Measurements from ENCODE around the gene CTSH.
"Not testable (repeated sequence)": the region's sequence is repeated elsewhere in the genome, so short reads cannot be mapped to it uniquely, and the experiment has no call there.

CTSH gene

DNA sequence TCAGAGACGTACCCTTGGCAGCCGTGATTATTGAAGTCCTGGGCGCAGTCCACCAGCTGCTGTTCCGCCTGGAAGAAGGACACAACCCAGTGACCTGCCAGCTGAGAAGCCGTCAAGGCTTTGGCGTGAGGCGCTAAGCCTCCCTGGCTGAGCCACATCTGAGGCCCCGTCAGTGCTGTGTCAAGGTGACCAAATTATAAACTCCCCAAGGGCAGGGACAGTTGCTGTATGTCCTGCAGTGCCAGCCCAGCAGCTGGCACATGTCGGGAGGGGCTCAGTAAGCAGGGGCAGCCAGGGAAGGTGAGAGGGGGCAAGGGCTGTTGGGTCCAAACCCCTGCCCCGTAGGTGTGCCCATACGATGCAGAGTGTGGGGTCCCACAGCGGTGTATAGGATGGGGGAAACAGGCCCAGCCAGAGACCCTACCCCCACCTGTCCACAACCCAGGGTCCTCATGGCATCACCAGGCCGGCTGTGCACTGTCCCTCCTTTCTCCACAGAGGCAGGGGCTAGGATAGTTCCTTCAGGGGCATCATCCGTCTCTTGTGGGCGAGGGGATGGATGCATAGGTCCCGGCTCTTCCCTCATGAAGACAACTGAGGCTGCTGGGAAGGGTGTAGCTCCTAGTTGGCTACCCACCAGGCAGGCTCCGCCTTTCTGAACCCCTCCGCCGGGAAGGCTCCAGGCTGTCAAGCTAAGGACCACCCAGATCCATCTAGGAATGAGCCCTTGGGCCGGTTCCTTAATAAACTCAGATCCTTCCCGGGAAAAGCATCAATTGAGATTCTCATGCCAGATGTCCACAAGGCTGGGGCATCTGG, 13.2 kb downstream of the CTSH start:
- Histone ChIP-seq H3K36me3 (ENCODE audit: control insufficient read depth in 4 of 4, insufficient read depth in 4 of 4, low read length in 3 of 4) (peaks cover 0 to 5% (median under 1%) of the 10 kb centered on the region in 4 experiments), H3K9me3 (ENCODE audit: control extremely low read depth in 1 of 5, control insufficient read depth in 4 of 5, insufficient read depth in 2 of 5, low read depth in 1 of 5, low read length in 4 of 5) (no peaks in the 10 kb centered on the region), H3K27me3 (replicated peaks in 2 of 5; ENCODE audit: control insufficient read depth in 4 of 5, insufficient read depth in 5 of 5, low read length in 4 of 5) (no peaks in the 10 kb centered on the region), H3K4me1 (ENCODE audit: control extremely low read depth in 1 of 4, control insufficient read depth in 4 of 4, insufficient read depth in 4 of 4, low read length in 3 of 4) (peaks cover 0 to 6% (median 0%) of the 10 kb centered on the region in 4 experiments), H3K4me3 (ENCODE audit: control insufficient read depth in 1 of 7, extremely low read depth in 1 of 7, insufficient read depth in 4 of 7, low read depth in 2 of 7, low read length in 6 of 7) (no peak overlapping the region), H3K27ac (ENCODE audit: insufficient read depth in 1 of 2, low read depth in 1 of 2, low read length in 2 of 2, poor library complexity in 1 of 2, severe bottlenecking in 2 of 2) (no peak overlapping the region)
- POLR2A ChIA-PET, result no interaction called here
- no peak for DNase-seq
- CTCF ChIA-PET, result no interaction called here
- WGBS (ENCODE audit: insufficient coverage), result 97% methylated on average over 17 of the region's 21 CpGs

- ChIA-PET POLR2A (no interaction called here), CTCF (no interaction called here)
- H3K36me3 ChIP-seq (ENCODE audit: control insufficient read depth in 4 of 4, insufficient read depth in 4 of 4, low read length in 3 of 4), result peaks cover 2 to 10% (median 6%) of the 10 kb centered on the region in 4 experiments
- no peak for DNase-seq
- WGBS (ENCODE audit: insufficient coverage), result 92% methylated on average over 6 of the region's 11 CpGs
- no peaks in the 10 kb centered on the region for H3K27me3 ChIP-seq (replicated peaks in 2 of 5; ENCODE audit: control insufficient read depth in 4 of 5, insufficient read depth in 5 of 5, low read length in 4 of 5)
- peaks cover 0 to 6% (median 0%) of the 10 kb centered on the region in 4 experiments for H3K4me1 ChIP-seq (ENCODE audit: control extremely low read depth in 1 of 4, control insufficient read depth in 4 of 4, insufficient read depth in 4 of 4, low read length in 3 of 4)
- H3K9me3 ChIP-seq (ENCODE audit: control extremely low read depth in 1 of 5, control insufficient read depth in 4 of 5, insufficient read depth in 2 of 5, low read depth in 1 of 5, low read length in 4 of 5), result no peaks in the 10 kb centered on the region
- H3K27ac ChIP-seq (ENCODE audit: insufficient read depth in 1 of 2, low read depth in 1 of 2, low read length in 2 of 2, poor library complexity in 1 of 2, severe bottlenecking in 2 of 2), result no peak overlapping the region
- H3K4me3 ChIP-seq (ENCODE audit: control insufficient read depth in 1 of 7, extremely low read depth in 1 of 7, insufficient read depth in 4 of 7, low read depth in 2 of 7, low read length in 6 of 7), result no peak overlapping the region
Observed at GRCh38 chr15:78930577-78931388, 14.1 kb downstream of the CTSH start.

DNA sequence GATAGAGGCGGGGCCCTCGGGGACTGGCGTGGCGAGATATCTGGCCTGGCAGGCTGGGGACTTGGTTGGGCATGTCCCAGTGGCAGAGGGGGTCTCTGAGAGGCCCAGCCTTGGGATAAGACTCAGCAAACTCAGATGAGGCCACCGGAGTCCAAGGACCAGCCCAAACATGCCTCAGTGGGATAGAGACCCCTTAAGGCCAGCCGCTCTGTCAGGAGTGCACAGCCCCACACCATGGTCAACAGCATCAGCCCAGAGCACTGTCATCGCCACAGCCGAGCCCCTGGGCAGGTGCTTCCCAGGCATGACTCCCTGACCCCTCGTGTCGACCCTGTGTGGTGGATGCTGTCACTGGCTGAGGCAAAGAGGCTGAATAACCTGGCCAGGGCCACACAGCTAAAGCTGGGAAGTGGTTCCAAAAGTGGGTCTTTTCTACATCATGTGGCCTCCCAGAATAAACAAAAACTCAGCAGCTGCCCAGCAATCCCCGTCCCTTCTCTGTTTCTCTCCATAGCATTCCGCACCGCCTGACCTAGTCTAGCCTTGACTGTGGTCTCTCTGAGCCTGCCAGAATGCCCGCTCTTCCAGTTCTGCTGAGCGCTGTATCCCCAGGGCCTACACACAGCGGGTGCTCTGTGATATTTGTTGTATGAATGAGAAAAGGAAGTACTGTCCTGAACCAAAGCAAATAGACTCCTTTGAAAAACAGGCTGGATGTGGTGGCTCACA, 15.1 kb downstream of the CTSH start:
- Histone ChIP-seq H3K36me3 (ENCODE audit: control insufficient read depth in 4 of 4, insufficient read depth in 4 of 4, low read length in 3 of 4) (peaks cover 2 to 16% (median 9%) of the 10 kb centered on the region in 4 experiments), H3K4me3 (ENCODE audit: control insufficient read depth in 1 of 7, extremely low read depth in 1 of 7, insufficient read depth in 4 of 7, low read depth in 2 of 7, low read length in 6 of 7) (no peak overlapping the region), H3K27me3 (replicated peaks in 2 of 5; ENCODE audit: control insufficient read depth in 4 of 5, insufficient read depth in 5 of 5, low read length in 4 of 5) (no peaks in the 10 kb centered on the region), H3K4me1 (ENCODE audit: control extremely low read depth in 1 of 4, control insufficient read depth in 4 of 4, insufficient read depth in 4 of 4, low read length in 3 of 4) (peaks cover 0 to 3% (median 0%) of the 10 kb centered on the region in 4 experiments), H3K27ac (ENCODE audit: insufficient read depth in 1 of 2, low read depth in 1 of 2, low read length in 2 of 2, poor library complexity in 1 of 2, severe bottlenecking in 2 of 2) (no peak overlapping the region), H3K9me3 (ENCODE audit: control extremely low read depth in 1 of 5, control insufficient read depth in 4 of 5, insufficient read depth in 2 of 5, low read depth in 1 of 5, low read length in 4 of 5) (no peaks in the 10 kb centered on the region)
- no peak for DNase-seq
- ChIA-PET CTCF (no interaction called here), POLR2A (no interaction called here)
- 100% methylated on average over 10 of the region's 16 CpGs for WGBS (ENCODE audit: insufficient coverage)

DNA sequence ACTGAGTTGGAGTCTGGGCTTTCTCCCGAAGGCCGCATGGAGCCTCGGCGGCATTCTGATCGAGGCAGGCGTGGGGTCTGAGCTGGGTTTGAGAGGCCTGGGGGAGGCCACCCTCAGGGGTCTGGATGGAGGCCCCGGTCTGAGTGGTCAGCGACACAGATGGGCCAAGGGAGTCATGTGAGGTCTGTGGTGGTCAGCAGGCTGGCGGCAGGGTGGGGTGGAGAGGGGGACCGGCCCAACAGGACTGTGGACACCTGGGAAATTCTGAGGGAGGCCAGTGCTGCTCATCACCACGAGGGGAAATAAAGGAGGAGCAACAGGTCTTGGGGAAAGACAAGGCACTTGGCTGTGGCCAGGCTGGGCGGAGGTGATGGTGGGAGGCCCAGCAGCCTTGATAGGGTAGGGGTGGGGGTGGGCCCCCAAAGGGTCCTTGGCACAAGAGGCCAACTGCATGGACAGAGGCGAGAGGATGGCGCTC, 16.2 kb downstream of the CTSH start:
- no peak overlapping the region for H3K27ac ChIP-seq (ENCODE audit: insufficient read depth in 1 of 2, low read depth in 1 of 2, low read length in 2 of 2, poor library complexity in 1 of 2, severe bottlenecking in 2 of 2)
- H3K4me1 ChIP-seq (ENCODE audit: control extremely low read depth in 1 of 4, control insufficient read depth in 4 of 4, insufficient read depth in 4 of 4, low read length in 3 of 4), result no peaks in the 10 kb centered on the region
- 97% methylated on average over 14 of the region's 14 CpGs for WGBS (ENCODE audit: insufficient coverage)
- CTCF ChIA-PET, result interaction anchor here (0.7 kb wide), 1 partner anchor 256 kb away, joined by 3 read pairs; no protein-coding TSS in a partner anchor
- no peak for DNase-seq
- no peak overlapping the region for H3K4me3 ChIP-seq (ENCODE audit: control insufficient read depth in 1 of 7, extremely low read depth in 1 of 7, insufficient read depth in 4 of 7, low read depth in 2 of 7, low read length in 6 of 7)
- no peaks in the 10 kb centered on the region for H3K27me3 ChIP-seq (replicated peaks in 2 of 5; ENCODE audit: control insufficient read depth in 4 of 5, insufficient read depth in 5 of 5, low read length in 4 of 5)
- peaks cover 2 to 19% (median 11%) of the 10 kb centered on the region in 4 experiments for H3K36me3 ChIP-seq (ENCODE audit: control insufficient read depth in 4 of 4, insufficient read depth in 4 of 4, low read length in 3 of 4)
- no peaks in the 10 kb centered on the region for H3K9me3 ChIP-seq (ENCODE audit: control extremely low read depth in 1 of 5, control insufficient read depth in 4 of 5, insufficient read depth in 2 of 5, low read depth in 1 of 5, low read length in 4 of 5)
- POLR2A ChIA-PET, result no interaction called here

- H3K4me1 ChIP-seq (ENCODE audit: control extremely low read depth in 1 of 4, control insufficient read depth in 4 of 4, insufficient read depth in 4 of 4, low read length in 3 of 4); H3K27me3 ChIP-seq (replicated peaks in 2 of 5; ENCODE audit: control insufficient read depth in 4 of 5, insufficient read depth in 5 of 5, low read length in 4 of 5); H3K27ac ChIP-seq (ENCODE audit: insufficient read depth in 1 of 2, low read depth in 1 of 2, low read length in 2 of 2, poor library complexity in 1 of 2, severe bottlenecking in 2 of 2); H3K9me3 ChIP-seq (ENCODE audit: control extremely low read depth in 1 of 5, control insufficient read depth in 4 of 5, insufficient read depth in 2 of 5, low read depth in 1 of 5, low read length in 4 of 5); DNase-seq; POLR2A ChIA-PET; H3K4me3 ChIP-seq (ENCODE audit: control insufficient read depth in 1 of 7, extremely low read depth in 1 of 7, insufficient read depth in 4 of 7, low read depth in 2 of 7, low read length in 6 of 7): not testable (repeated sequence)
- WGBS (ENCODE audit: insufficient coverage), result 100% methylated on average over 8 of the region's 14 CpGs
- CTCF ChIA-PET, result interaction anchor here (0.7 kb wide), 1 partner anchor 257 kb away, joined by 3 read pairs; no protein-coding TSS in a partner anchor
- peaks cover 2 to 20% (median 12%) of the 10 kb centered on the region in 4 experiments for H3K36me3 ChIP-seq (ENCODE audit: control insufficient read depth in 4 of 4, insufficient read depth in 4 of 4, low read length in 3 of 4)
Observed at GRCh38 chr15:78928176-78928575, 16.7 kb downstream of the CTSH start.

DNA sequence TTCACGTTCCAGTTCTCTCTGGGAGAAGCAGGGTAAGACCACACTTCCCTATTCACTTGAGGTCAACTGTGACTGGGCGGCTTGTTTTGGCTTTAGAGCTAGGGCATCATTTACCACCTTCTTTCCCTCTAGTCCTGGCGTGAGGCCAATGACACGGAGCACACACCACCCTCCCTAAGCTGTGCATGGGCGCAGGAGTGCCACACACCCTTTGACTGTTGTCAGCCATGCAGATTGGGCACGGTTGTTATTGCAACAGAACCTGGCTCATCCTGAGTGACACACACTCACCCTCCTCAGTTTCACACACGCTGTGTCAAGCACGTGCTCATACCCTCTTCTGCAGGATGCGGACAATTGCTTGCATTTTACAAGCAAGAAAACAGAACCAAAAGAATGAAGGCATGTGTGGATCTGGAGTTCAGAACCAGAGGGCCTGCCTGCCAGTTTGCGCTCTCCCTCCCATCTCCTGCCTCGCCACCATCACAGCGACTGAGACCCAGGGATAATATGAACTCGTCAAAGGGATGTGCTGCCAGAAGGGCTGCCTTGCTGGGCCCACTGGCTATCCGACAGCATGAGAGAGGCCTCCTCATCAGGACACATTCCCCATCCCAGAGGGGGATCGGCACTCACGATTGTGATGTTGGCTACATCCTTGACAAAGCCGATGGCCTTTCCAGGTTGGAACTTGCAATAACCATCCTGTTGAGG, 17.6 kb downstream of the CTSH start:
- no peak overlapping the region for H3K27ac ChIP-seq (ENCODE audit: insufficient read depth in 1 of 2, low read depth in 1 of 2, low read length in 2 of 2, poor library complexity in 1 of 2, severe bottlenecking in 2 of 2)
- peaks cover 2 to 29% (median 19%) of the 10 kb centered on the region in 4 experiments for H3K36me3 ChIP-seq (ENCODE audit: control insufficient read depth in 4 of 4, insufficient read depth in 4 of 4, low read length in 3 of 4)
- no peak overlapping the region for H3K4me3 ChIP-seq (ENCODE audit: control insufficient read depth in 1 of 7, extremely low read depth in 1 of 7, insufficient read depth in 4 of 7, low read depth in 2 of 7, low read length in 6 of 7)
- 94% methylated on average over 14 of the region's 17 CpGs for WGBS (ENCODE audit: insufficient coverage)
- H3K4me1 ChIP-seq (ENCODE audit: control extremely low read depth in 1 of 4, control insufficient read depth in 4 of 4, insufficient read depth in 4 of 4, low read length in 3 of 4), result no peaks in the 10 kb centered on the region
- POLR2A ChIA-PET, result no interaction called here
- no peaks in the 10 kb centered on the region for H3K9me3 ChIP-seq (ENCODE audit: control extremely low read depth in 1 of 5, control insufficient read depth in 4 of 5, insufficient read depth in 2 of 5, low read depth in 1 of 5, low read length in 4 of 5)
- CTCF ChIA-PET, result interaction anchor here (1.5 kb wide), 1 partner anchor 9 kb away, joined by 4 read pairs; no protein-coding TSS in a partner anchor
- no peak for DNase-seq
- no peaks in the 10 kb centered on the region for H3K27me3 ChIP-seq (replicated peaks in 2 of 5; ENCODE audit: control insufficient read depth in 4 of 5, insufficient read depth in 5 of 5, low read length in 4 of 5)
